Activated CD4-positive, CD25-positive, alpha-beta regulatory T cell (primary cell): ENCODE results near the gene POMZP3.
"Not testable (repeated sequence)": the region's sequence is repeated elsewhere in the genome, so short reads cannot be mapped to it uniquely, and the experiment has no call there.

Experiments
- DNase-seq, 4 experiments: peaks; one replicate each; lab custom pipeline; 2025; lab: John Stamatoyannopoulos, UW

POMZP3 gene

DNA sequence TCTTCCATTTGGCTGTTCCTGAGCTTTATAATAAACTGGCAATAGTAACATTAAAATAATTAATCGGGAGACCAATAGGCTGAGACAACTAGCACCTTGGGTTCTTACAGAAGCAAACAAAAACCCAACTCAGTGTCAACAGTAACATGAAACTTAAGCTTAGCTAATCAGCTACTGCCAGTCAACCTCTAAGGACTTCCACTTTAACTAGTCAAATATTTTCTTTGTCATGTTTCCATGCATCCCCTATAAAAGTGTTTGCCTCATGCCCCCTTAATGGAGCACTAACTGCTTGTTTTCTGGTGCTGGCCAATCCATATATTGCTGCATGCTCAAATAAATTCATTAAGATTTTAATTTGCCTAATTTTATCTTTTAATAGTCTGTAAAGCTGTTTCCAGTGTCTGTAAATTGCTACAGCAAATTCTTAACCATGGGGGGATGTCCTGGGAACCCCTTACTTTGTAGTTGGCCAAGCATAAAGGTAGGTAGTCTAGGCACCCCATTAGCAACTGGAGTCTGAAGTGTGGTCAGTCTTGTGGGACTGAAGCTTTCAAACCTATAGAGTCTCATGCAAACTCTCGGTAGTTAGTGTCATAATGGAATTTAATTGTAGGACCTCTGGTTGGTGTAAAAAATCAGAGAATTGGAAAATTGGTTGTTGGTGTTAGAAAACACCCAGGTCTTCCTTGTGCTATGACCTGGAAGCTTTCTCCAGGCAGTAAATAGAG lies 40.3 kb downstream of the POMZP3 start:
- DNase-seq = not testable (repeated sequence)

DNA sequence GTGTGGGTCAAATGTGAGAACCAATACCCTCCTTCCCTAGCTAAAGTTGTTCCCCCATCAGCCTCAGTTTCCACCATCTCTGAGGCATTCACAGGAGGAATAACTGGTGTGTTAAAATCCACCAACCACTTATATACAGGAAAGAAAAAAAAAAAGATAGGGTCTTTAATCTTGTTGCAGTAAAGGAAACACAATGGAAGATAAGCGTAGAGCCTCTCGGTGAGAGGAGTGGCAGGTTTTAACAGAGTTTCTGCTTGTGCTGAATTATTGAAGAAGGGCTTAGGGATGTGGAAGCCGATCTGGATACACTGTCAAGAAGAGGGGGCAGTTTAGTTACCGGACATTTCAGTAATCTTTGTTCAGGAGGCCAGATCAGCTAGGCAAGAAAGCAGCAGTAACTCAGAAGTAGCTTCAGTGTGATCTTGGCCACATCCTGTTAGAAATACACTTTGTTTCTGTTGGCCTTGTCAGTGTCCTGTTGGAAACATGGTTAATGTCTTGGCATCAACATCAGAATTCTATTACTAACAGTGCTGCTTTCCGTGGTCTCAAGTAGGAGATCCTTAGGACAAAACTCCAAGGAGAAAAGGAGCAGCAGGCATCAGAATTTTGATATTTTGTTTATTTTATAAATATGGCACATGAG lies 43.3 kb downstream of the POMZP3 start:
- not testable (repeated sequence) for DNase-seq

DNA sequence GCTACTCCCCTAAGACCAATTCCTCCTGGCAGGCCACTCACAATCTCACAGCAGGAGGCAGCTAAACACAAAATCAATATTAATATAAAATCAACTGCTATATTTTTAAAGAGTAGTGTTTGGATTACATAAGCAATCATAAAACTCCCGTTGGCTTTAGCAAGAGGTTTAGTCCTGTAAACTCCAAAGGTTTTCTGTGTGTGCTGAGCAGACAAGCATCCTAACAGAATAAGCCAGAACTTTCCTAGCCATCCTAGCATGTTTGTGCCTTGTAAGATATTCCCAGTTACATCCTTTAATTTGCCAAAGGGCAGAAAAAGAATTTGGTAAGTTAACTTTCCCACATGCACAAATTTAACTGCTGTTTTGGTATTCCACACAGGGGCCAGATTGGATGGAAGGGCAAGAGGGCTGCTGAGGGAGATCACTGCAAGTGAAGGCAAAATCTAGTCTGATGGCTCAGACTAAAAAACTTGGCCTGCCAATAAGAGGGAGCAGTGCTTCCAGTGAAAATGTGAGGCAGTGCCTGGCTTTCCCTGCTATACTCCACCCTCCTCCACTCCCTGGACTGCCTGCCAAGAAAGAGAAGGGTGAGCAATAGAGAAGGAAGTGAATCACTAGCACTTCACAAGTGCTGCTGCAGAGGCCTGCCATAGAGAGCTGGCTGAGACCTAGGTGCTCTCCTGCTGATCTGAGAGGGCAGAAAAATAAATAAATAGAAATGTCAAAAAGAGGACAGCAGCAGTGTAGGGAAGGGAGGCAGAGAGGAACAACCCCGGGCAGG lies 44.0 kb downstream of the POMZP3 start:
- DNase-seq = not testable (repeated sequence)

DNA sequence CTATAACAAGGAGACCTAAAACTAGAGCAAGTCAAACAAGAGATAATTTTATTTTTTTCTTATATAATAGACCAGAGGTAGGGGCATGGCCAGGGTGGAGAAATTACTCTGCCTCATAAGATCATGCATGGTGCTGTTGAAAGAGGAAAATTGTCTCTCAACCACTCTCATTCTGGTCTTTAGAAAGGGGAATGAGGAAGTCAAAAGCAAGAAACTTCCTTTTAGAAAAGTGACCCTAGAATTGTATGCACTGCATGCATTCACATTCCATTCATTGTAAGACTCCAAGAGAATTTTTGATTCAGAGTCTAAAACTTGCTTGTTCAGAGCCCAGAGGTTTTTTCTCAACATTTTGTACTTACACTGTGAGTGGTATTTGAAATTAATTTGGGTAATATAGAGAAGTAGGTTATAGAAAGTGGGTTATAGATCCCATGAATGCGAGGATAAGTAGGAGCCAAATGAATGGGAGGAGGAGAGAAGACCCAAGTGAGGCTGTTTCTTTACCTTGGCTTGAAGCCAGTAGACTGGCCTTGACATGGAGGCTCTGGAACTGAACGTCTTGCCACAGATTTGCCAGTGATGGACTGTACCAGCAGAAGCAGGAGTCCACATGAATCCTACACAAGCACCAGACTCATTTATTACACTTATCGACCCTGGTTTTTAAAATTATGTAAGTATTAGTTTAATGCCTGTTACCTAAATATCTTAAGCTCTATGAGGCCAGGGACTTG lies 51.0 kb downstream of the POMZP3 start:
- DNase-seq = not testable (repeated sequence)

DNA sequence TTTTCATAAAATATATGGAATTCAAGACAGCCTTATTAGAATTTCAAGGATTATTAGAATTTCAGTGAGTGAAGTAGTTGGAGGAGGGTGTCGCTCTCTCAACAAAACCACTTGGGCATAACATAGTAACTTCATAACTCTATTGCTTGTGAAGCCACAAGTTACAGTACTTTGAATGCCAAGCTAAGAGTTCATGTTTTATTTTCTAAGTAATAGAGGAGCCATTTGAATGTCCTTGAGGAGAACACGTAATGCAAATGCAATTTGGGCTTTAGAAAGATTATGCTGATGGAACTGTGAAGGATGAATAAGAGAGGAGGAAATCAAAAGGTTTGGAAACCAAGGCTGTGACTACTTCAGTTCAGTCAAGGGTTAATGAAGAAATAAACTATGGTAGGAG lies 51.6 kb downstream of the POMZP3 start:
- DNase-seq = not testable (repeated sequence)

DNA sequence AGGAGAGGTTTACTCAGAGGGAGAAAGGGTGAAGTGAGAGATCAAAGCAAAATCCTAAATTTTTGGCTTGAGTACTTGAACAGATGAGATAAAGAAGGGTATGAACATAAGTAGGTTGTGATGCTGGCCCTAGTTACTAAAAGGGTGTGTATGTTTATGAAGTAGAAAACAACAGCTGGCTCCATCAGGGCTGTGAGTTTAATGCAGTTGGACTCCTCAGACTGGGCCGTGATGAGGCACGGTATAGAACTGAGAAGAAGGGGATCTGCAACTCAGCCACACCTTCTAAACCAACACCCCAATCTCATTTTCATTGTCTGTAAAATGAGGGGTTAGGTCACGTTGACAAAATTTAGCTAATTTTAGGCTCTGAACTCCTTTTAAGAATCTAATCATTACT lies 54.8 kb downstream of the POMZP3 start:
- DNase-seq = not testable (repeated sequence)

DNA sequence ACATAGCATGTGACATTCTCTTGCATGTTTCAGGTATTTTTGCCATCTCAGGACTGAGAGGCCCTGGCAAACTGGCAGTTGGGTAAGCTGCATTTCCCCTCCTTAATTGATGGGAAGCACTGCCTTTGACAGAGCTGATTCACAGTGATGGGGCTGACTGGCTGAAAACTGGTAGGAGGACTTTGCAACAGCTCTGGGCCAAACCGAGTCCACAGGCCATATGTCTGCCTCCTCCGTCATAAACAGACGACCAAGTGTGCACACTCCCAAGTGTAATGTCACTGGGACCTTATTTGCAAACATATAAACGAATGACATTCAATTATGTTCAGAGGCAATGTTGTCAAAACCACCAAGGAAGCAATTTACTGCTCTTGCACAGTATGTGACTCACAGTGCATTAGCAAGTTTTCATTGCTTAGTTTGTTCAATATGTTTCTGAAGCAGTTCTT lies 56.7 kb downstream of the POMZP3 start:
- DNase-seq = not testable (repeated sequence)

DNA sequence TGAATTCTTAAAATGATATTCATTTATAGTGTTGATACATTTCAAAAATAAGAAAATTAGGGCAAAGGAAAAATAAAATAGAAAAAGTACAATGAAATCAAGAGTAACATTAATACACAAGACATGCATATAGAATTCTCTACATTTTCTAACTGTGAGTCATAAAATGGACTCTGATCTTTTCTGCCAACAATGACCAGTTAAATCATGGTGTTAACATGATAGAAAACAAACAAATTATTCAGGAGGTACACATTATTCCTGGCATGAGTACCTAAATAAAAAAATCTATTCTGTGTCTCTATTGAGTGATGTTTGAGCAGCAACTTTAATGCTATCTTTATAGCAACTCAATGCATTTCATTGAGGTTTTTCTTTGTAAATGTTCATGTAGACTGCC lies 58.3 kb downstream of the POMZP3 start:
- not testable (repeated sequence) for DNase-seq

DNA sequence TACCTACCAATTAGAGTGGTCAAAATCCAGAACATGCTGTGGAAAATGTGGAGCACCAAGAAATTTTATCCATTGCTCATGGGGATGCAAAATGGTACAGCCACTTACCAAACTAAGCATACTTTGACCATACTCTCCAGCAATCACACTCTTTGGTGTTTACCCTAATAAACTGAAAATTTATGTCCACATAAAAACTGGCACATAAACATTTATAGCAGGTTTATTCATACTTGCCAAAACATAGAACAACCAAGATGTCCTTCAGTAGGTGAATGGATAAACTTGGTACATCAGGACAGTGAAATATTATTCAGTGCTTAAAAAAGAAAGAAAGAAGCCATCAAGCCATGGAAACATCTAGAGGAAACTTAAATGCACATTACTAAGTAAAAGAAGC lies 59.3 kb downstream of the POMZP3 start:
- not testable (repeated sequence) for DNase-seq

DNA sequence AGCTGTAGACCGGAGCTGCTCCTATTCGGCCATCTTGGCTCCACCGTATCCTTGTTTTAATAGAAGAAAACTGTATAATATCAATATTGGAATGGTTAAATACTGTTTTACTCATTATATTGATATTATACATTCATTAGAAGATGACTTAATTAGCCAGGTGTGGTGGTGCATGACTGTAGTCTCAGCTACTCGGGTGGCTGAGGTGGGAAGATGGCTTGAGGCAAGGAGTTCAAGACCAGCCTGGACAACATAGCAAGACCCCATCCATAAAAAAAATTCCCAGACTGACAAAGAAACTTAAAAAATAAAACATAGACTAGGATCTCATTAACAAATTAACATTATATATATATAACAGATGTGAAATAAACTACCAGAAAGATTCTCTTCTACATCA lies 59.8 kb downstream of the POMZP3 start:
- DNase-seq = not testable (repeated sequence)

DNA sequence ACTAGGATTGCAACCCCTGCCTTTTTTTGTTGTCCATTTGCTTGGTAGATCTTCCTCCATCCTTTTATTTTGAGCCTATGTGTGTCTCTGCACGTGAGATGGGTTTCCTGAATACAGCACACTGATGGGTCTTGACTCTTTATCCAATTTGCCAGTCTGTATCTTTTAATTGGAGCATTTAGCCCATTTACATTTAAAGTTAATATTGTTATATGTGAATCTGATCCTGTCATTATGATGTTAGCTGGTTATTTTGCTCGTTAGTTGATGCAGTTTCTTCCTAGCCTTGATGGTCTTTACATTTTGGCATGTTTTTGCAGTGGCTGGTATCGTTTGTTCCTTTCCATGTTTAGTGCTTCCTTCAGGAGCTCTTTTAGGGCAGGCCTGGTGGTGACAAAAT lies 62.1 kb downstream of the POMZP3 start:
- DNase-seq = not testable (repeated sequence)

DNA sequence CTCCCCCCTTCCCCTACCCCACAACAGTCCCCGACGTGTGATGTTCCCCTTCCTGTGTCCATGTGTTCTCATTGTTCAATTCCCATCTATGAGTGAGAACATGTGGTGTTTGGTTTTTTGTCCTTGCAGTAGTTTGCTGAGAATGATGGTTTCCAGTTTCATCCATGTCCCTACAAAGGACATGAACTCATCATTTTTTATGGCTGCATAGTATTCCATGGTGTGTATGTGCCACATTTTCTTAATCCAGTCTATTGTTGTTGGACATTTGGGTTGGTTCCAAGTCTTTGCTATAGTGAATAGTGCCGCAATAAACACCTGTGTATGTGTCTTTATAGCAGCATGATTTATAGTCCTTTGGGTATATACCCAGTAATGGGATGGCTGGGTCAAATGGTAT lies 65.7 kb downstream of the POMZP3 start:
- not testable (repeated sequence) for DNase-seq

DNA sequence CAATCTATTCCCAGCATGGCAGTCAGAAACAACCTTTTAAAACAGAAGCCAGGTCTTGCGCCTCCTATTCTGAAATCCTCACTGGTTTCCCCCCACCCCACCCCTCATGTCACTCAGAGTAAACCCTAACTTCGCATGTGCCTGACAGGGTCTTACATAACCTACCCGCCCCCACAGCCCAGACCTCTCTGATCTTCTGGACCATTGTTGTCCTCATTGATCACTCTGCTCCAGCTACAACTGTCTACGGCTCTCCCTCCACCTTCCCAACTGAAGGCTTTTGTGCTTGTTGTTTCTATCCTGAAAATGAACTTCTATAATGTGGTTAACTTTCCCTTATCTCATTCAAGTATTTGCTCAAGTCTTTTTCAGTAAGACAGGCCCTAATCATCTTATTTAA lies 66.9 kb downstream of the POMZP3 start:
- DNase-seq = not testable (repeated sequence)
